HepG2 (cell line): ENCODE results near the gene ART1. TPM values are rescaled to one million over a fixed set of nuclear protein-coding genes. Genes with fewer than 3 reads are reported as not detected.

Source experiments
- ATAC-seq: fragments of 200-7000 bp; cut with Tn5 transposase; 3 replicates; pipeline ENCODE4 v1.9.1; 2020; ENCODE audit warnings: mild to moderate bottlenecking, moderate library complexity
- BruUV-seq: library from RNA; stranded (reverse); fragments of 400-500 nt; replicated peaks from 2 replicates; lab custom pipeline; 2021; lab: Mats Ljungman, UMichigan
- CTCF ChIA-PET: fragments of 300-600 bp; formaldehyde crosslinking; extraction: SDS; loops from one replicate; lab custom pipeline; 2021; ENCODE audit warnings: low total read pairs, inconsistent platforms, low intra/inter-chr PET ratio; lab: Yijun Ruan, JAX
- POLR2A ChIA-PET: fragments of 350-600 bp; sonication (Branson Sonifier 250); formaldehyde crosslinking; loops from one replicate; lab custom pipeline; 2020; ENCODE audit warnings: antibody characterized with exemption, inconsistent platforms; lab: Yijun Ruan, JAX
- DNase-seq: peaks from one replicate; pipeline ENCODE4 v3.0.0-alpha.2; 2015; ENCODE audit warnings: low spot score
- FAIRE-seq: peaks from 3 replicates; lab custom pipeline; 2011; peaks lifted over from hg19 to GRCh38; lab: Jason Lieb, UNC
- H2AFZ ChIP-seq: one replicate; pipeline ENCODE4 v1.6.1; 2011; ENCODE audit warnings: low read length, inconsistent platforms
- H3K27ac ChIP-seq: fragments of 300-600 bp; 3 replicates; pipeline ENCODE4 v1.8.0; 2011; ENCODE audit warnings: mixed run types, mild to moderate bottlenecking, mixed read lengths, low read length, inconsistent platforms; ENCODE audit not compliant: insufficient read depth; ENCODE audit errors: extremely low read length
- H3K27me3 ChIP-seq, 2 experiments: fragments of 200-600 bp in 1 of 2; 2 replicates in 1 of 2; 3 replicates in 1 of 2; pipeline versions ENCODE4 v1.6.0 to v1.8.0; 2011; ENCODE audit warnings: low read length in 2 of 2, mild to moderate bottlenecking in 2 of 2, moderate library complexity in 2 of 2, inconsistent platforms in 1 of 2; ENCODE audit not compliant: insufficient read depth in 2 of 2, control insufficient read depth in 1 of 2
- H3K36me3 ChIP-seq, 2 experiments: fragments of 200-600 bp in 1 of 2; replicated peaks in 1 of 2; 2 replicates in 1 of 2; 3 replicates in 1 of 2; pipeline versions ENCODE4 v1.5.1 to v1.8.0; 2011; ENCODE audit warnings: low read length in 2 of 2, inconsistent platforms in 1 of 2; ENCODE audit not compliant: insufficient read depth in 2 of 2, control insufficient read depth in 1 of 2
- H3K4me1 ChIP-seq: 2 replicates; pipeline ENCODE4 v1.5.1; 2012; ENCODE audit warnings: low read length, inconsistent platforms; ENCODE audit not compliant: insufficient read depth
- H3K4me2 ChIP-seq: 2 replicates; pipeline ENCODE4 v1.6.0; 2011; ENCODE audit warnings: low read depth, low read length, inconsistent platforms
- H3K4me3 ChIP-seq, 3 experiments: fragments of 200-600 bp in 1 of 3; sonication (generic), shearing (Covaris generic) in 1 of 3; replicated peaks in 1 of 3; 2 replicates each; pipeline ENCODE4 v1.5.1; 2011 to 2016; ENCODE audit warnings: low read length in 3 of 3, inconsistent platforms in 2 of 3, low read depth in 2 of 3, mild to moderate bottlenecking in 2 of 3, control low read depth in 1 of 3, mixed read lengths in 1 of 3; ENCODE audit not compliant: insufficient read depth in 1 of 3
- H3K79me2 ChIP-seq: one replicate; pipeline ENCODE4 v1.6.1; 2011; ENCODE audit warnings: low read length, inconsistent platforms; ENCODE audit not compliant: insufficient read depth
- H3K9ac ChIP-seq: 2 replicates; pipeline ENCODE4 v1.6.0; 2011; ENCODE audit warnings: mild to moderate bottlenecking, low read depth, low read length, inconsistent platforms; ENCODE audit not compliant: insufficient read depth
- H3K9me3 ChIP-seq: 2 replicates; pipeline ENCODE4 v1.5.1; 2012; ENCODE audit warnings: mild to moderate bottlenecking, low read length
- H4K20me1 ChIP-seq: 2 replicates; pipeline ENCODE4 v1.6.0; 2011; ENCODE audit warnings: inconsistent platforms, mild to moderate bottlenecking, low read length, moderate library complexity; ENCODE audit not compliant: insufficient read depth
- ARNT ChIP-seq: fragments of 450-650 bp; IDR thresholded peaks from 2 replicates; pipeline ENCODE4 v1.6.1; 2017
- FOXO1 ChIP-seq: sonication (generic); formaldehyde crosslinking; IDR thresholded peaks from 2 replicates; pipeline ENCODE4 v1.4.0; 2020; ENCODE audit warnings: missing genetic modification reagents
- MIER2 ChIP-seq: IDR thresholded peaks from 2 replicates; pipeline ENCODE4 v1.6.1; 2016; ENCODE audit warnings: missing biosample characterization, missing genetic modification reagents
- NFKB2 ChIP-seq: sonication (generic); formaldehyde crosslinking; IDR thresholded peaks from 2 replicates; pipeline ENCODE4 v1.4.0; 2020; ENCODE audit warnings: missing genetic modification reagents, borderline replicate concordance
- ZFYVE20 ChIP-seq: sonication (generic); formaldehyde crosslinking; IDR thresholded peaks from 2 replicates; pipeline ENCODE4 v1.8.0; 2023; ENCODE audit warnings: low read depth, mild to moderate bottlenecking, moderate library complexity, missing genetic modification reagents, borderline replicate concordance
- ZKSCAN8 ChIP-seq: IDR thresholded peaks from 2 replicates; pipeline ENCODE4 v1.6.1; 2016; ENCODE audit warnings: borderline replicate concordance, missing genetic modification reagents, missing compliant biosample characterization
- WGBS: methylation state at CpG from one replicate; pipeline ENCODE4 v1.1.6; 2017; ENCODE audit warnings: low lambda C conversion rate; 5-methylcytosine and 5-hydroxymethylcytosine counted together
- in situ Hi-C: cut with HindIII; loops from 2 replicates; pipeline ENCODE4 v1.10.0; 2017; ENCODE audit warnings: low pct_unique_long_range_greater_than_20kb; ENCODE audit not compliant: extremely low pct_ligation_motif_present
- intact Hi-C: fragments of 100-400 bp; cut with micrococcal nuclease; formaldehyde crosslinking; loops from one replicate; pipeline ENCODE4 v1.10.0; 2022; ENCODE audit not compliant: unreplicated experiment
- polyA plus RNA-seq, 8 experiments: library from polyadenylated mRNA; depleted of rRNA in 3 of 8; stranded (reverse) in 7 of 8; unstranded in 1 of 8; fragments of >200 nt; fragmentation: Illumina TruSeq in 4 of 8; extraction: Trizol in 4 of 8; gene quantifications; 2 replicates each; pipeline versions ENCODE4 v1.2.1 to v1.2.3, GENCODE V29; 2011 to 2016; ENCODE audit warnings: low read depth in 4 of 8, missing spikeins in 1 of 8, mixed read lengths in 1 of 8; ENCODE audit not compliant: insufficient read depth in 1 of 8
- total RNA-seq, 5 experiments: library from RNA; depleted of rRNA; stranded (reverse); fragments of >200 nt; fragmentation: Illumina TruSeq; extraction: Trizol; gene quantifications; 2 replicates each; pipeline ENCODE4 v1.2.3, GENCODE V29; 2016; ENCODE audit warnings: low read depth in 1 of 5
- TF ChIP-seq, protein P1 (sequence below): sonication (generic); formaldehyde crosslinking; IDR thresholded peaks from 2 replicates; pipeline ENCODE4 v1.5.0; 2020; ENCODE audit warnings: missing genetic modification reagents
- TF ChIP-seq, protein P2 (sequence below): sonication (generic); formaldehyde crosslinking; IDR thresholded peaks from 2 replicates; pipeline ENCODE4 v1.5.1; 2020; ENCODE audit warnings: missing genetic modification reagents, mild to moderate bottlenecking, borderline replicate concordance

The ART1 gene
- total and polyA plus RNA-seq, 2 of the 13 experiments (the other 11 are each of a cell fraction or from before 2014, with no cell fraction given), result not detected

DNA sequence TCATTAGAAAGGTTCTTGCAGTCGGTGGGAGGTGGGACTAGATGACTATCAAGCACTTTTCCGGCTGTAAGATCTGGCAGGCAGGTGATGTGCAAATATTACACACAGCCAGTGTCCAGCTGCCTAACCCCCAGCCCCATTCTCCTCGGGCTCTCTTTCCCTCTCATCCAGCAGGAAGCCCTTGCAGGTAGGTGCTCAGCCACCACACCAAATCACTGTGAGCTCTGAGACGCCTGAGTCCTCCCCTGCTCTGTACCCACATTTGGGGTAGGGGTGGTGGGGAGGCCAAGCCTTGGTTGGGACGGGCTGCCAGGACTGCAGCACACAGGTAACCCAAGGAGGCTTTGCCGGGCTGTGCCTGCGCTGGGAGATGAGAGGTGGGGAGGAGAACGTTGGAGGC lies 3.7 kb upstream of the ART1 start (continued):
- TF ChIP-seq, protein P1, sequence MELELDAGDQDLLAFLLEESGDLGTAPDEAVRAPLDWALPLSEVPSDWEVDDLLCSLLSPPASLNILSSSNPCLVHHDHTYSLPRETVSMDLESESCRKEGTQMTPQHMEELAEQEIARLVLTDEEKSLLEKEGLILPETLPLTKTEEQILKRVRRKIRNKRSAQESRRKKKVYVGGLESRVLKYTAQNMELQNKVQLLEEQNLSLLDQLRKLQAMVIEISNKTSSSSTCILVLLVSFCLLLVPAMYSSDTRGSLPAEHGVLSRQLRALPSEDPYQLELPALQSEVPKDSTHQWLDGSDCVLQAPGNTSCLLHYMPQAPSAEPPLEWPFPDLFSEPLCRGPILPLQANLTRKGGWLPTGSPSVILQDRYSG (CRISPR knock-in tag), result no peak
- no peak for TF ChIP-seq ARNT
- TF ChIP-seq, protein P2, sequence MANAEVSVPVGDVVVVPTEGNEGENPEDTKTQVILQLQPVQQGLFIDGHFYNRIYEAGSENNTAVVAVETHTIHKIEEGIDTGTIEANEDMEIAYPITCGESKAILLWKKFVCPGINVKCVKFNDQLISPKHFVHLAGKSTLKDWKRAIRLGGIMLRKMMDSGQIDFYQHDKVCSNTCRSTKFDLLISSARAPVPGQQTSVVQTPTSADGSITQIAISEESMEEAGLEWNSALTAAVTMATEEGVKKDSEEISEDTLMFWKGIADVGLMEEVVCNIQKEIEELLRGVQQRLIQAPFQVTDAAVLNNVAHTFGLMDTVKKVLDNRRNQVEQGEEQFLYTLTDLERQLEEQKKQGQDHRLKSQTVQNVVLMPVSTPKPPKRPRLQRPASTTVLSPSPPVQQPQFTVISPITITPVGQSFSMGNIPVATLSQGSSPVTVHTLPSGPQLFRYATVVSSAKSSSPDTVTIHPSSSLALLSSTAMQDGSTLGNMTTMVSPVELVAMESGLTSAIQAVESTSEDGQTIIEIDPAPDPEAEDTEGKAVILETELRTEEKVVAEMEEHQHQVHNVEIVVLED (CRISPR knock-in tag), result no peak
- TF ChIP-seq ZFYVE20 (CRISPR knock-in tag), result no peak
- no peak for TF ChIP-seq ZKSCAN8

DNA sequence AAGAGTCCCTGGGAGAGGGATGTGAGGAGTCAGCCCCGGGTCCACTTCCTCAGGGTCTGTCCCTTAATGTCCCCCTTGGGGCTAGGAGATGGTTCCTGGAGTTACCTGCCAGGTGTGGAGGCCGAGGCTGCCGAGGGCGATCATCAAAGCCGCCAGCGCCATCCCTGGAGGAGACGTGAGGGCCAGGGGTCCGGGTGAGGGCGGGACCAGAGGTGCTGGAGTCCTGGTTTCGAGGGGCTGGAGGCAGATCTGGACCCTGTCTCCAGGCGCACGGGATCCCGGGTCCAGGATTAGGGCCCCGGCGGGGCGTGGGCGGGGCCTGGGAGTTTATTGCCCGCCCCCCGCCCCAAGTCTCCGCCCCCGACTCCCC lies 3.2 kb upstream of the ART1 start, which contains the start of gene ART5:
Gene ART5 (minus strand): TSS at position 292 of the 370 bp plus-strand sequence. CDS start 130 bp downstream, at position 162.
- intact Hi-C loops, result no loop called here
- Histone ChIP-seq H3K27ac (peak within 1 kb of the TSS; percentile 73), H3K4me2 (peak within 1 kb of the TSS; percentile 97), H3K36me3 (no peaks in the 10 kb centered on the region), H3K4me1 (peaks cover 13% of the 10 kb centered on the region), H3K9me3 (no peaks in the 10 kb centered on the region), H2AFZ (no peak within 1 kb of the TSS), H4K20me1 (no peaks in the 10 kb centered on the region; the same call in 1 of the 2 replicates), H3K4me3 (peak within 1 kb of the TSS; percentile 42 to 76 (median 46)), H3K27me3 (peaks cover 0 to 24% of the 10 kb centered on the region in 2 experiments; a peak in 4 of 5 replicates), H3K9ac (peak within 1 kb of the TSS; percentile 74), H3K79me2 (no peaks in the 10 kb centered on the region)
- FAIRE-seq (no peak), DNase-seq (no peak), ATAC-seq (no peak; the same call in 2 of the 3 replicates)
- CTCF ChIA-PET, result no interaction called here
- in situ Hi-C loops, result no loop called here
- POLR2A ChIA-PET, result no interaction called here
- no peak for TF ChIP-seq FOXO1
- peak; percentile 52; the same call in 1 of the 2 replicates for TF ChIP-seq NFKB2 (CRISPR knock-in tag)
- no peak for TF ChIP-seq MIER2
- WGBS, result 20% methylated on average over 4 of the region's 21 CpGs
- BruUV-seq, result no TSS peak
